Endodermal cell (in vitro differentiated cells): ENCODE measurements around the gene SIT1. TPM values are rescaled to one million over a fixed set of nuclear protein-coding genes. Genes with fewer than 3 reads are reported as not detected.

Experiments
- DNase-seq: peaks from one replicate; pipeline ENCODE4 v3.0.0-alpha.2; 2017
- H3K27ac ChIP-seq: 2 replicates; pipeline ENCODE4 v1.5.1; 2013; ENCODE audit warnings: mild to moderate bottlenecking, low read depth, low read length, moderate library complexity
- H3K27me3 ChIP-seq: 2 replicates; pipeline ENCODE4 v1.6.1; 2013; ENCODE audit warnings: mild to moderate bottlenecking, low read length, moderate library complexity; ENCODE audit not compliant: insufficient read depth, control insufficient read depth, poor library complexity, severe bottlenecking
- H3K36me3 ChIP-seq: 2 replicates; pipeline ENCODE4 v1.7.0; 2013; ENCODE audit warnings: mild to moderate bottlenecking, low read length, moderate library complexity; ENCODE audit not compliant: control insufficient read depth, insufficient read depth
- H3K4me1 ChIP-seq: one replicate; pipeline ENCODE4 v1.7.0; 2013; ENCODE audit warnings: low read length; ENCODE audit not compliant: control insufficient read depth, insufficient read depth
- H3K4me3 ChIP-seq: 2 replicates; pipeline ENCODE4 v1.5.1; 2013; ENCODE audit warnings: mild to moderate bottlenecking, low read length, moderate library complexity
- H3K9ac ChIP-seq: 2 replicates; pipeline ENCODE4 v1.6.1; 2013; ENCODE audit warnings: mild to moderate bottlenecking, low read length, moderate library complexity; ENCODE audit not compliant: poor library complexity, severe bottlenecking; ENCODE audit errors: extremely low read depth
- H3K9me3 ChIP-seq: 2 replicates; pipeline ENCODE4 v1.6.1; 2013; ENCODE audit warnings: mild to moderate bottlenecking, low read length, moderate library complexity; ENCODE audit not compliant: control insufficient read depth
- H3K27ac Mint-ChIP-seq: 2 replicates; pipeline ENCODE4 v1.8.0; 2020; ENCODE audit warnings: mixed read lengths
- H3K27me3 Mint-ChIP-seq: 2 replicates; pipeline ENCODE4 v1.8.0; 2021; ENCODE audit warnings: mild to moderate bottlenecking, mixed read lengths; ENCODE audit not compliant: insufficient read depth
- H3K36me3 Mint-ChIP-seq: 2 replicates; pipeline ENCODE4 v1.8.0; 2020; ENCODE audit warnings: low read depth, mixed read lengths
- H3K4me1 Mint-ChIP-seq: 2 replicates; pipeline ENCODE4 v1.8.0; 2020; ENCODE audit warnings: mixed read lengths
- H3K4me3 Mint-ChIP-seq: 2 replicates; pipeline ENCODE4 v1.8.0; 2020; ENCODE audit warnings: mild to moderate bottlenecking, moderate library complexity, mixed read lengths
- H3K9me3 Mint-ChIP-seq: 2 replicates; pipeline ENCODE4 v1.8.0; 2020; ENCODE audit warnings: mild to moderate bottlenecking, mixed read lengths
- CTCF ChIP-seq: fragments of 200-600 bp; sonication (generic); conservative IDR thresholded peaks from 2 replicates; pipeline ENCODE4 v1.5.0; 2021; ENCODE audit warnings: antibody characterized with exemption, mild to moderate bottlenecking
- WGBS, 2 experiments: methylation state at CpG; one replicate each; pipeline versions ENCODE4 v1.1.5 to v1.1.7; 2013; ENCODE audit warnings: missing lambda C conversion rate in 2 of 2, mixed read lengths in 1 of 2; ENCODE audit not compliant: insufficient coverage in 1 of 2, insufficient read length in 1 of 2; 5-methylcytosine and 5-hydroxymethylcytosine counted together
- long read RNA-seq, 4 experiments: library from polyadenylated mRNA in 2 of 4; library from RNA in 1 of 4; library from capped mRNA in 1 of 4; stranded (forward) in 3 of 4; unstranded in 1 of 4; transcript quantifications; one replicate each; pipeline ENCODE4 v2.0.0, GENCODE V29; 2020 to 2021; ENCODE audit warnings: inconsistent platforms in 1 of 4
- polyA plus RNA-seq, 2 experiments: library from polyadenylated mRNA; stranded (reverse); fragments of 50-300 nt; gene quantifications; one replicate each; pipeline ENCODE4 v1.2.3, GENCODE V29; 2013
- total RNA-seq, 2 donors: library from RNA; stranded (reverse); fragmentation: NEBNext Ultra II Directional in 1 of 2; extraction: Animal tissue kit (Norgen Biotek cat#: 25700) in 1 of 2; gene quantifications; 2 replicates in 1 of 2; 3 replicates in 1 of 2; pipeline ENCODE4 v1.2.1, GENCODE V29; 2021

SIT1 gene
- under 1 TPM in 1 of 2 donors, not detected in 1; 0.22 TPM for total RNA-seq
- polyA plus RNA-seq (2013, experiment 1 of 2) = 0.32 TPM
- polyA plus RNA-seq (2013, experiment 2 of 2) = not detected
- long read RNA-seq, experiment 1 = 0 reads
- long read RNA-seq, experiment 2, partial matches to known transcripts = 0 of 1 reads
- long read RNA-seq, experiment 2, other reads (novel, unspliced or antisense) = 0 of 1 reads
- long read RNA-seq, experiment 3, partial matches to known transcripts = 0 of 1 reads
- long read RNA-seq, experiment 3, other reads (novel, unspliced or antisense) = 0 of 1 reads
- long read RNA-seq, experiment 4 = 0 reads

GRCh38 chr9:35650341-35651158 lies at the start of gene SIT1:
SIT1 (minus strand) TSS chr9:35650931; CDS start chr9:35650853, 78 bp downstream.
- Histone ChIP-seq H3K27me3 (no peaks in the 10 kb centered on the region), H3K9ac (no peak within 1 kb of the TSS), H3K9me3 (no peaks in the 10 kb centered on the region), H3K4me3 (no peak within 1 kb of the TSS), H3K27ac (no peak within 1 kb of the TSS), H3K36me3 (no peaks in the 10 kb centered on the region), H3K4me1 (no peaks in the 10 kb centered on the region)
- Mint-ChIP-seq H3K9me3 (no peaks in the 10 kb centered on the region), H3K27me3 (peaks cover 12% of the 10 kb centered on the region), H3K36me3 (no peaks in the 10 kb centered on the region), H3K27ac (no peak within 1 kb of the TSS), H3K4me3 (no peak within 1 kb of the TSS), H3K4me1 (peaks cover 3% of the 10 kb centered on the region)
- WGBS, 2 experiments = 72% methylated on average over 5 to 22 of the region's 22 CpGs
- TF ChIP-seq CTCF = no peak
- DNase-seq = peak; percentile 57

GRCh38 chr9:35700031-35700430 lies 49.3 kb upstream of the SIT1 start:
- Histone ChIP-seq H3K4me3 (no peak overlapping the region), H3K9ac (no peak overlapping the region), H3K27me3 (no peaks in the 10 kb centered on the region), H3K4me1 (no peaks in the 10 kb centered on the region), H3K27ac (no peak overlapping the region), H3K36me3 (peaks cover 91% of the 10 kb centered on the region), H3K9me3 (no peaks in the 10 kb centered on the region)
- DNase-seq = no peak
- H3K27me3 Mint-ChIP-seq = no peaks in the 10 kb centered on the region
- peaks cover 2% of the 10 kb centered on the region for H3K4me1 Mint-ChIP-seq
- 92 to 95% methylated on average over 11 of the region's 11 CpGs for WGBS, 2 experiments
- H3K9me3 Mint-ChIP-seq = no peaks in the 10 kb centered on the region
- no peak overlapping the region for H3K4me3 Mint-ChIP-seq
- peaks cover 50% of the 10 kb centered on the region for H3K36me3 Mint-ChIP-seq
- no peak overlapping the region for H3K27ac Mint-ChIP-seq
- TF ChIP-seq CTCF = no peak

- Histone ChIP-seq H3K9me3 (no peaks in the 10 kb centered on the region), H3K4me1 (no peaks in the 10 kb centered on the region), H3K9ac (no peak overlapping the region), H3K36me3 (peaks cover 75% of the 10 kb centered on the region), H3K27me3 (no peaks in the 10 kb centered on the region), H3K4me3 (no peak overlapping the region), H3K27ac (no peak overlapping the region)
- no peaks in the 10 kb centered on the region for H3K27me3 Mint-ChIP-seq
- peaks cover 32% of the 10 kb centered on the region for H3K36me3 Mint-ChIP-seq
- H3K9me3 Mint-ChIP-seq = no peaks in the 10 kb centered on the region
- H3K4me3 Mint-ChIP-seq = no peak overlapping the region
- no peak overlapping the region for H3K27ac Mint-ChIP-seq
- TF ChIP-seq CTCF = no peak
- H3K4me1 Mint-ChIP-seq = peaks cover 2% of the 10 kb centered on the region
- DNase-seq = no peak
- WGBS, 2 experiments = 90% methylated on average over 5 of the region's 5 CpGs
Measured at GRCh38 chr9:35698231-35698630, 47.5 kb upstream of the SIT1 start.
